Effector memory CD8-positive, alpha-beta T cell (primary cell): Measurements from ENCODE around the gene CCDC15.

ENCODE experiments used
- ATAC-seq: fragments of 150-1000 bp; cut with Tn5 transposase; replicated peaks from 2 replicates; pipeline ENCODE4 v1.10.0; 2021; ENCODE audit warnings: mild to moderate bottlenecking, moderate library complexity
- DNase-seq, 3 experiments: peaks; one replicate each; pipeline ENCODE4 v3.0.0; 2021
- H3K27ac Mint-ChIP-seq, 2 donors: one replicate each; pipeline ENCODE4 v1.8.0; 2022; ENCODE audit warnings: mild to moderate bottlenecking in 2 of 2, mixed read lengths in 2 of 2, moderate library complexity in 2 of 2
- H3K27me3 Mint-ChIP-seq, 2 donors: one replicate each; pipeline ENCODE4 v1.8.0; 2022; ENCODE audit warnings: mixed read lengths in 2 of 2
- H3K36me3 Mint-ChIP-seq: one replicate; pipeline ENCODE4 v1.8.0; 2022; ENCODE audit warnings: mild to moderate bottlenecking, moderate library complexity, mixed read lengths; ENCODE audit not compliant: insufficient read depth
- H3K4me1 Mint-ChIP-seq, 2 donors: one replicate each; pipeline ENCODE4 v1.8.0; 2022; ENCODE audit warnings: low read depth in 2 of 2, mixed read lengths in 2 of 2
- H3K4me3 Mint-ChIP-seq, 2 donors: one replicate each; pipeline ENCODE4 v1.8.0; 2022; ENCODE audit warnings: mild to moderate bottlenecking in 2 of 2, mixed read lengths in 2 of 2, moderate library complexity in 2 of 2
- H3K9me3 Mint-ChIP-seq, 2 donors: one replicate each; pipeline ENCODE4 v1.8.0; 2022; ENCODE audit warnings: mixed read lengths in 2 of 2

CCDC15 gene

DNA sequence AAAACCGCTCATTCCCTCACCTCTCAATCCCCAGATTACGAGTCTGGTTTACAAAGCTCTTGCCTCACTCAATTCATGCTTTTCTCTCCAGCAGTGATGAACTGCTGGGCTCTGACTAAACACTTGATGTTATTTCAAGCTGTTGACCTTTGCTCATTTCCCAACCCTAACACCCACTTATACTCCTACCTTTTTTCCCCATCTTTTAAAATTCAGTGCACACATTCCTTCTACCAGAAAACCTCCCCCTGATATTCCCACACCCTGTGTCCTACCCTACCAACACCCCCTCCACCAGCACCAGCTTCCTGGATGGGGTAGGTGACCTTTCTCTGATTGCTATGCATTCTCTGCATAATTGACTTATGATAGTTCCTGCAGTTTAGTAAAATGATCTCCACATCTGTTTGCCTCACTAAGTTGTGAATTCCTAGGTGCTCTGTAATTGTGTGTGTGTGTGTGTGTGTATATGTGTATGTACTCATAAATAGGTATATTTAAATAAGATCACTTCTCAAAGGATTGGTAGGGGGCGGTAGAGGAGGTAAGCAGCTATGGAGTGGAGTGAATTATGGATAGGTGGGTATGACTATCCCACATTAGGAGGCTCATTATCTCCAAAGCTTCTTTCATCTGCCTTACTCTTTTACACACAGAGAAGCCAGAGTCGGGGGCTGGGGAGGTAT, 19.0 kb upstream of the CCDC15 start:
- H3K36me3 Mint-ChIP-seq: no peaks in the 10 kb centered on the region
- H3K9me3 Mint-ChIP-seq: no peaks in the 10 kb centered on the region
- H3K4me1 Mint-ChIP-seq: peaks cover 0 to 3% of the 10 kb centered on the region in 2 donors
- no peak for DNase-seq
- no peak overlapping the region for H3K27ac Mint-ChIP-seq
- no peak overlapping the region for H3K4me3 Mint-ChIP-seq
- no peak for ATAC-seq
- peaks cover 20 to 21% of the 10 kb centered on the region in 2 donors for H3K27me3 Mint-ChIP-seq

DNA sequence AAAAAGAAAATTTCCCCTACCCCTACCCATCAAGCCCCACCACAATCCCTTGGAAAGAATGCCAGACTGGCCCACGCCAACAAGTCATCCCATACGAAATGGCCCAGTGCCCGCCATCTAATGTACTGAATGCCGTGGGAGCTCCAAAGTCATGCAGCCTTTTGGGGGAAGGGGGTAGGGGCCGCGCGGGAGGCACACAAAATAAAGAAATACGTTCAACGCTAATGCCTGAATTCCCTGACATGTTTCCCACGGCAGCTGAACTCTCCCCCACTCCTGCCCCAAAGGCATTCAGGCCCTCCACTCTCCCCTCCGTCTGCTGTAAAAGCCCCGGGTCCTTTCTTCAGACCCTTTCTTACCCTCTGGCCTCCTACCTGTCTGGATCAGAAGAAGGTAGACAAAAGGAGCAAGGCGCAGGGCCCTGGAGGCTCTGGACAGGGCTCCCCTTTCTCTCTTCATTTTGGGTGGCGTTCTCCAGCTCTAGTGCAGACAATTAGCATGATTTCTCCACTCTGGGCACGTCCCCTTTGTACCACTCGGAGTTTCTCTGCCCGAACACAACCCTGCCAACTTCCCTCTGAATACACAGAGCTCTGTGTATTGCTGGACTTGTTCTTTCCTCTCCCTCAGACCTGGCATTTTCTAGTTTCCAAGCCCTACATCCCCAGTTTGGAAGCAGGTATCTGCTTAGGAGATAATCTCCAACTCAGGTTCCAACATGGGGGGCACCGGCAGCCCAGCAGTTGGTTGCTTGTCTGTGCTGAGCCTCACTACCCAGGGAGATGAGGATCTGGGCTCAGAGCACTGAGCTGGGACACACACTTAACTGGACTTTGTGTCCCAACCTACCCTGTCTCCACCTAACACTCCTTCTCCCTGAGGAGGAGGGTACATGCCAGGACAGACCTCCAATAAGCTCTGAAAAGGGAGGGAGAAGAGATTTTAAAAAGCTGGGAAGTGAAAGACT, 18.2 kb upstream of the CCDC15 start, which contains the start of gene HEPACAM:
Gene HEPACAM, minus strand, starts transcription at position 500 of the 967 bp plus-strand sequence. Its CDS starts 41 bp downstream, at position 459.
- H3K4me1 Mint-ChIP-seq: peaks cover 0 to under 1% of the 10 kb centered on the region in 2 donors
- H3K27ac Mint-ChIP-seq: no peak within 1 kb of the TSS
- peaks cover 20 to 29% of the 10 kb centered on the region in 2 donors for H3K27me3 Mint-ChIP-seq
- H3K4me3 Mint-ChIP-seq: no peak within 1 kb of the TSS
- H3K9me3 Mint-ChIP-seq: no peaks in the 10 kb centered on the region
- ATAC-seq (no peak), DNase-seq (no peak)
- no peaks in the 10 kb centered on the region for H3K36me3 Mint-ChIP-seq

DNA sequence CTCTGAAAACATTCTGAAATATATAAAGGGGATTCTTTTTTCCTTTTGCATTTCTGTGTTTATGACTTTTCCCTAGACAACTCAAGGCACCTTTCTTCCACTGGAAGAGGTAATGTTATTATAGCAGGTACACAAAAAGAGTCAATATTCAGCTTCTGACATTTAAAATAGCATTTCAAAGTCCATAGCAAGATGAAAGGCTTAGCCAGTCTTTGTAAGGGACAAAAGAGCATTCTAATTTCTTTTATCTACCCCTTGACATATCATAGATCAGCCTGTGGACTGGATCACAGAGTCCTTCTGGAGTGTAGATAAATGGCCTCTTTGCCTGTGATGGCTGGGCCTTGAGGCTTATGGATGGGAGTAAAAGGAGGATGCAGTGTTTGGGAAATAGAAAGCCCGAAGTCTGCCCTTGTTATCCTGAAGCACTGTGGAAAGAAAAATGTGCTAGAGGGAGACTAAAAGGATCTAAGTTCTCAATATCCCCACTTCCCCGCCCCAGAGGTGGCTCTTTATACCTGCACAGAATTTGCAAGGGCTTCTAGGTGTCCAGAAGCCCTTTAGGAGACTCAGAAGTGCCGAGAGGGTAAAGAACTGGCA, 16.6 kb upstream of the CCDC15 start:
- peaks cover 20 to 35% of the 10 kb centered on the region in 2 donors for H3K27me3 Mint-ChIP-seq
- H3K4me1 Mint-ChIP-seq: no peaks in the 10 kb centered on the region
- H3K27ac Mint-ChIP-seq: peak overlapping the region in 1 of 2 donors; percentile 3
- H3K4me3 Mint-ChIP-seq: no peak overlapping the region
- no peaks in the 10 kb centered on the region for H3K9me3 Mint-ChIP-seq
- no peaks in the 10 kb centered on the region for H3K36me3 Mint-ChIP-seq
- no peak for DNase-seq
- no peak for ATAC-seq

DNA sequence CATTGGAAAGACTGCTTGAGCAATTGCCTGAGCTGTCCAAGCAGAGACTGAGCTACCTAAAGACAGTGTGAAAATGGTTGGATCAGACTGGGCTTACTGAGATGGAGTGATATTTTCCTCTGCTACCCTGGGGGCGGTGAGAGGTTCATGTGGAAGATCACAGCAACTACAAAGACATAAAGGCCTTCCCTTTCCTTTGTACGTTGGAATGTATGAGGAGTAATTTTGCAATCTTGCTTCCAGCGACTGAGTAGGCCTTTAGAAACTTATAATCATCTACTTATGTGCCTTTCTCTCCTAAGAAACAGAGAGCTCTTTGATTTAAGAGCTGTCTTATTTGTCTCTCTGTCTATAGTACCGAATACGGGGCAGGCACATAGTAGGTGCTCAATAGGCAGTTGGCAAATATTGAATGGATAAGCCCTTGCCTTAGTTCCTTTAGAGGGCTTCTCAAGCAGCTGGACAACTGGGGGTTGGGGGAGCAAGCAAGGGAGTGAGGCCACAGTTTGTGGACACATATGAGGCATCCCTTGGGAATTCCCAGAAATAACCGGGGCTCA, 15.7 kb upstream of the CCDC15 start:
- no peak for DNase-seq
- Mint-ChIP-seq H3K27me3 (peaks cover 20 to 35% of the 10 kb centered on the region in 2 donors), H3K4me1 (peaks cover 0 to 2% of the 10 kb centered on the region in 2 donors), H3K36me3 (no peaks in the 10 kb centered on the region), H3K4me3 (no peak overlapping the region), H3K9me3 (no peaks in the 10 kb centered on the region), H3K27ac (peak overlapping the region in 1 of 2 donors; percentile 3)
- ATAC-seq: no peak

DNA sequence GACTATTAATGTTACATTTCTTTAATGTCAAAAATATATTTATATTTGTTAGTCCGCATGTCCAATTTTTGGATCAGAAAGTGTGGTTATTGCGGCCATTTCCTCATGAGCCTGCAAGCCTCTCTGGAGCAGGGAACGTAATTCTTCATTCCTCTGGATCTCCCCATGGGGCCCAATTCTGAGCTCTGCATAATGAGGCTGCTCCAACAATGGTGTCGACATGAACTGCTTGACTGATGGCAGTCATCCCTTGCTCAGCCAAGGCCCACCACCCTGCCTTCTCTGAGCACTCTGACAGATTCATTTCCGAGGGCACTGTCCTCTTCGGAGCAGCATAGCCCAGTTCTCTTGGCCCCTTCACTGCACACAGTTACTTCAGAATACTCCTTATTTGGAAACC, 15.0 kb upstream of the CCDC15 start:
- no peak overlapping the region for H3K4me3 Mint-ChIP-seq
- H3K27me3 Mint-ChIP-seq: peaks cover 20 to 35% of the 10 kb centered on the region in 2 donors
- peaks cover 4 to 5% of the 10 kb centered on the region in 2 donors for H3K4me1 Mint-ChIP-seq
- H3K9me3 Mint-ChIP-seq: no peaks in the 10 kb centered on the region
- no peak for DNase-seq
- no peak overlapping the region for H3K27ac Mint-ChIP-seq
- no peak for ATAC-seq
- H3K36me3 Mint-ChIP-seq: no peaks in the 10 kb centered on the region

DNA sequence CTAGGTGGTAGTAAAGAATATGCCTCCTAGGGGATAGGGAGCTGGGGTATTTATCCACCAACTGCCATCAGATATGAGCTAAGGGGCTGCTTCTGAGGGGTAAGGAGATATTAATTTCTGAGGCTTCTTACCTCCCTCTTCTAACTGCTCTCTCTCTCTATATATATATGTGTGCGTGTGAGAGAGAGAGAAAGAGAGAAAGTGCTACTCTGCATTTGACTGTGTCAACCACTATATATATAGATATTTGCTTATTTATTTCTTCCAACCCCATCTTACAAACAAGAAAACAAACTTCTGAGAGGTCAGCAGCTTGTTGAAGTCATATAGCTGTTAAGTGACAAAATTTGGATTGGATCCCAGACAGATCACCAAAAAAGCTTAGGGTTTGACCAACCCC, 12.3 kb upstream of the CCDC15 start:
- ATAC-seq (no peak), DNase-seq (no peak)
- peaks cover 6 to 8% of the 10 kb centered on the region in 2 donors for H3K4me1 Mint-ChIP-seq
- H3K4me3 Mint-ChIP-seq: no peak overlapping the region
- H3K9me3 Mint-ChIP-seq: no peaks in the 10 kb centered on the region
- H3K36me3 Mint-ChIP-seq: no peaks in the 10 kb centered on the region
- H3K27me3 Mint-ChIP-seq: peaks cover 11 to 35% of the 10 kb centered on the region in 2 donors
- no peak overlapping the region for H3K27ac Mint-ChIP-seq

DNA sequence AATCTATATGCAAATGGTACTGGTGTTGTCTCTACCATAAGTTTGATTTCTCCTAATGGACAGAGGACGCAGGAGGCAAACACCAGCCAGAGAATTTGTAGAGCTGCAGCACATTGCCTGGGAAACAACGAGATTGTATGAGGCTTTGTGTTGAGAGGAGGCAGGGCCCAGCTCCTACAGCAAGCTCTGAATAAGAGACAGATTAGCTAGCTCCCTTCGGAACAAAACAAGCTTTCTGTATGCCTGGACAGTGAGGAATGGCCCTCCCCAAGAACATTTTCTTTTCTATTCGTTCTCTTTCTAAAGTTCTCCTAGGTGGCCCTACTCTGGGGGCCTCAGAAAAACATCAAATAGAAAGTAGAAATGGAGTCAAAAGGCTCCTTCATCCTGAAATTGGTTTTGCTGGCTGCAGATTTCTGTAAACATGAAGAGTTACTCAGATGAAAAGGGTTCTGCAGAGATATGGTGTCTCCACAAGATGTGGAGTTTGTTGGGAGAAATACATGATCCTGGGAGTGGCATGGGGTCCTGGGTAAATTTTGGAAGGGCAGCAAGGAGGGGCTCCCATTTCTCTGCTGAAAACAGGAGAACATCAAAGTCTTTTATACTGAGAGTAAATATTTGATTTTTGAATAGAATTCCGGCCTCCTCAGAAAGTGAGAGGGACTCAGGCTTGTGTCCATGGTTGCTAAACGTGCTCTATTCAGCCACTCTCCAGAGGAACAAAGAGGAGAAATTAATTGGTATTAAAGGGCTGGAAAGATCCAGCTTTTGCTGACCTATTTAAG, 11.3 kb upstream of the CCDC15 start:
- peaks cover 6 to 8% of the 10 kb centered on the region in 2 donors for H3K4me1 Mint-ChIP-seq
- no peaks in the 10 kb centered on the region for H3K9me3 Mint-ChIP-seq
- DNase-seq (no peak), ATAC-seq (no peak)
- no peaks in the 10 kb centered on the region for H3K36me3 Mint-ChIP-seq
- peak overlapping the region in 1 of 2 donors; percentile 2 for H3K27ac Mint-ChIP-seq
- peaks cover 5 to 35% of the 10 kb centered on the region in 2 donors for H3K27me3 Mint-ChIP-seq
- no peak overlapping the region for H3K4me3 Mint-ChIP-seq

DNA sequence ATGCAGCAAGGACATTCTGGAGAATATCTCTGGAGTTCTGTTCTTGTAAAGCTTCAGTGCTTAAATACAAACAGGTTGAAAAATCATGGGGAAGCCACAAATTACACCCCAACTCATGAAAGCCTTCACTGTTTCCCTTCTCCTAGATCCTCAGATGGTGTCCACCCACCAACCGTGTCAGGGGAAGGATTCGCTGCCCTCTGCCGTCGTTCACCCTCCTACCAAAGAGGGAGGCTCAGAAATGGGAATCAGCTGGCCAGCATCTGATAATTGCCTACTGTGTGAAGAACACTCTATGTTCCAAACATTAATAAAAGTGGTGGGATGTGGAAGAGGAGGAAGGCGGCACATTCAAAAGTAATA, 10.8 kb upstream of the CCDC15 start:
- no peak for ATAC-seq
- H3K27ac Mint-ChIP-seq: peak overlapping the region in 1 of 2 donors; percentile 2
- H3K4me3 Mint-ChIP-seq: no peak overlapping the region
- H3K9me3 Mint-ChIP-seq: peaks cover under 1 to 2% of the 10 kb centered on the region in 2 donors
- peaks cover 6 to 9% of the 10 kb centered on the region in 2 donors for H3K4me1 Mint-ChIP-seq
- DNase-seq: no peak
- H3K27me3 Mint-ChIP-seq: peaks cover 3 to 29% of the 10 kb centered on the region in 2 donors
- H3K36me3 Mint-ChIP-seq: no peaks in the 10 kb centered on the region

DNA sequence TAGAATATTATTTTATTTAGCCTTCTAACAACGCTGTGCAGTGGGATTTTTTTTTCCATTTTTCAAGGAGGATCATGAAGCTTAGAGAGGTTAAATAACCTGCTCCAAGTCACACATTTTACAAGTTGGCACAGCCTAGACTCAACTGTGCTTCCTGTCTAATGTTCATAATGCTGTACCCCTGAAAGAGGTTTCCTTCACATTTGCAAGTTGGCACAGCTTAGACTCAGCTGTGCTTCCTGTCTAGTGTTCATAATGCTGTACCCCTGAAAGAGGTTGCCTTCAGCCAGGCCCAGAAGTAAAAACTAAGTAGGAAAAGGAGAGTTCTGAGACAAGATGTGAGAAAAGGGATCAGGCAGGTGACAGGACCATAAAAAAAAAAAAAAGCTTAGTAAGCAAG, 10.3 kb upstream of the CCDC15 start:
- Mint-ChIP-seq H3K27ac (peak overlapping the region; percentile 2 to 68), H3K9me3 (peaks cover 4 to 7% of the 10 kb centered on the region in 2 donors), H3K4me3 (peak overlapping the region in 1 of 2 donors; percentile 2), H3K27me3 (peaks cover 0 to 26% of the 10 kb centered on the region in 2 donors), H3K36me3 (no peaks in the 10 kb centered on the region), H3K4me1 (peaks cover 6 to 14% of the 10 kb centered on the region in 2 donors)
- ATAC-seq: no peak
- DNase-seq: no peak

DNA sequence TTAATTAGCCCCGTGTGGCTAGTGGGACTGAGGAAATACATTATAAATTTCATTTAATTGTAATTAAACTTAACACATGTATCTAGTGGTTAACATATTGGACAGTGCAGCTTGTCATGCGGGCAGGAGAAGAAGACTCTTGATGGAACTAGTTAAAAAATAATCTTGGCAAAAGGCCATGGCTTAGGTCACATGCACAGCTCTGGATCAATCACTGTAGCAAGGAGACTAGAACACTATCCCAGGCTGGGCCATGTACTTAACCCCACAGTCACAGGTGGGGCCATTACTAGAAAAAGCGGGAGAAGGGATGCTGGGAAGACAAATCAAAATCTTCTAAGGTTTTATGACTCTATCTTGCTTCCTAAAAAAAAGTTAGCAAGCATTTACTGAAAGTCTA, 9.4 kb upstream of the CCDC15 start:
- H3K27me3 Mint-ChIP-seq: peaks cover 0 to 19% of the 10 kb centered on the region in 2 donors
- H3K4me3 Mint-ChIP-seq: no peak overlapping the region
- peaks cover 6 to 15% of the 10 kb centered on the region in 2 donors for H3K4me1 Mint-ChIP-seq
- DNase-seq: no peak
- no peaks in the 10 kb centered on the region for H3K36me3 Mint-ChIP-seq
- H3K9me3 Mint-ChIP-seq: peaks cover 5 to 7% of the 10 kb centered on the region in 2 donors
- ATAC-seq: no peak
- H3K27ac Mint-ChIP-seq: no peak overlapping the region

DNA sequence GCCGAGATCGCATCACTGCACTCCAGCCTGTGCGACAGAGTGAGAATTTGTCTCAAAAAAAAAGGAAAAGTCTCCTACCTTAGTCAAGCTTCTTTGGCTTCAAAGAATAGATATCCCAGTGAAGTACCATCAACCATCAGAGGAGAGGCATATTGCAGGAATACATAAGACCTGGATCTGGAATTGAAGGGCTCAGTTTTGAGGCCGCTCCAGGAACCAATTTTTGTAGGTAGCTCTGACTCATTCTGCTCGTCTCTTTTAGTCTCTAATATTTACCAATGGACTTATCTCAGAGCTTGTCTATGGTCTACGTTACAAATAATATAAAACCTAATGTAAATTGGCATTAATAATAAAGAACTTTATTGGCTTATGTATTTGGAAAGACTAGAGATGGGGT, 8.2 kb upstream of the CCDC15 start:
- Mint-ChIP-seq H3K27me3 (peaks cover 0 to 6% of the 10 kb centered on the region in 2 donors), H3K4me1 (peaks cover 11 to 15% of the 10 kb centered on the region in 2 donors), H3K36me3 (no peaks in the 10 kb centered on the region), H3K27ac (no peak overlapping the region), H3K9me3 (peaks cover 5 to 7% of the 10 kb centered on the region in 2 donors), H3K4me3 (no peak overlapping the region)
- ATAC-seq: no peak
- DNase-seq: no peak

DNA sequence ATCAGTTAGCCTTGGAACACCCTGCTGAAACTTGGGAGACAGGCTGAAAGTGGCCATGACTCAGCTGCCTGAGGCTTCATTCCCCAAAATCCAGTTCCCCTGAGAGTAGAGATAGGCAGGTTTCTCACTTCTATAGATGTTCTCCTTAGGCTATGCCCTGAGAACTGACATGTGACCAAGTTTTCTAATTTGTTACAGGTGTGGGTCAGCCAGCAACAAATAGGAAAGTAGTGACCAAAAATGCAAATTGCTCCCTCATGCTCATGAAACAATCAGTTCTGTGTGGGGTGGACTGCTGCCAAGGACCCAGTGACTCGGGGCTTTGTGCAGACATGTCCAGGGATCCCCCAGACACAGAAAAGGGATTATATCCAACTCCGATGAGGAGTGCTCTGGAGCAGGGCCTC, 7.3 kb upstream of the CCDC15 start:
- no peak for DNase-seq
- no peaks in the 10 kb centered on the region for H3K27me3 Mint-ChIP-seq
- peaks cover 5 to 7% of the 10 kb centered on the region in 2 donors for H3K9me3 Mint-ChIP-seq
- no peak for ATAC-seq
- no peaks in the 10 kb centered on the region for H3K36me3 Mint-ChIP-seq
- no peak overlapping the region for H3K27ac Mint-ChIP-seq
- peaks cover 11 to 15% of the 10 kb centered on the region in 2 donors for H3K4me1 Mint-ChIP-seq
- no peak overlapping the region for H3K4me3 Mint-ChIP-seq
